Amniotic stem cell (primary cell): ENCODE results near the gene BRD9.
"Not testable (repeated sequence)": the region's sequence is repeated elsewhere in the genome, so short reads cannot be mapped to it uniquely, and the experiment has no call there.

Experiments
- DNase-seq: peaks from one replicate; lab custom pipeline; 2025; lab: John Stamatoyannopoulos, UW

The BRD9 gene

GRCh38 chr5:856531-857425, 35.8 kb downstream of the BRD9 start:
- no peak for DNase-seq

- DNase-seq = no peak
These were observed 36.6 kb downstream of the BRD9 start for GRCh38 chr5:855771-856530.

- no peak for DNase-seq
These were observed 37.4 kb downstream of the BRD9 start for GRCh38 chr5:854966-855743.

- DNase-seq = no peak
These were observed 38.4 kb downstream of the BRD9 start for GRCh38 chr5:854217-854616.

GRCh38 chr5:853416-854090, 39.0 kb downstream of the BRD9 start:
- not testable (repeated sequence) for DNase-seq

- no peak for DNase-seq
These were observed 39.9 kb downstream of the BRD9 start for GRCh38 chr5:852431-853401.

- no peak for DNase-seq
These were observed 40.6 kb downstream of the BRD9 start for GRCh38 chr5:852018-852417.

GRCh38 chr5:851553-851952, 41.0 kb downstream of the BRD9 start:
- no peak for DNase-seq

- DNase-seq = no peak
These were observed 41.5 kb downstream of the BRD9 start for GRCh38 chr5:851076-851475.

GRCh38 chr5:850511-851006, 42.0 kb downstream of the BRD9 start, which contains the start of gene ZDHHC11:
TSS of gene ZDHHC11 (minus strand) at chr5:850986. CDS start at chr5:850602, 384 bp downstream.
- DNase-seq = no peak

- no peak for DNase-seq
These were observed 42.8 kb downstream of the BRD9 start for GRCh38 chr5:849651-850301.

- no peak for DNase-seq
These were observed 43.9 kb downstream of the BRD9 start for GRCh38 chr5:848671-849111.

- DNase-seq = not testable (repeated sequence)
These were observed 44.9 kb downstream of the BRD9 start for GRCh38 chr5:847736-848135.

- DNase-seq = not testable (repeated sequence)
These were observed 45.4 kb downstream of the BRD9 start for GRCh38 chr5:847212-847611.

GRCh38 chr5:846602-847091, 46.0 kb downstream of the BRD9 start:
- not testable (repeated sequence) for DNase-seq

GRCh38 chr5:845676-846601, 46.7 kb downstream of the BRD9 start:
- not testable (repeated sequence) for DNase-seq

GRCh38 chr5:845031-845675, 47.4 kb downstream of the BRD9 start:
- not testable (repeated sequence) for DNase-seq

- not testable (repeated sequence) for DNase-seq
These were observed 48.2 kb downstream of the BRD9 start for GRCh38 chr5:844426-844825.
